Transverse colon (tissue), 4 donors: Measurements from ENCODE around the gene TOB2. TPM values are rescaled to one million over a fixed set of nuclear protein-coding genes. Genes with fewer than 3 reads are reported as not detected.

ENCODE experiments used
- DNase-seq: peaks from one replicate; pipeline ENCODE4 v3.0.0-alpha.2; 2019
- H3K27ac ChIP-seq, 4 donors: fragments of 200-600 bp; sonication (generic); 2 replicates each; pipeline ENCODE4 v1.5.1; 2016 to 2018; ENCODE audit warnings: inconsistent platforms in 4 of 4
- H3K27me3 ChIP-seq: fragments of 200-600 bp; sonication (generic); 2 replicates; pipeline ENCODE4 v1.5.1; 2017; ENCODE audit warnings: inconsistent platforms
- H3K36me3 ChIP-seq, 4 donors: fragments of 200-600 bp; sonication (generic); 2 replicates each; pipeline ENCODE4 v1.5.1; 2017 to 2019; ENCODE audit warnings: inconsistent platforms in 4 of 4
- H3K4me1 ChIP-seq, 4 donors: fragments of 200-600 bp; sonication (generic); 2 replicates each; pipeline ENCODE4 v1.5.1; 2017 to 2020; ENCODE audit warnings: inconsistent platforms in 4 of 4
- H3K4me3 ChIP-seq, 4 donors: fragments of 200-600 bp; sonication (generic); 1 replicate in 1 of 4; 2 replicates in 3 of 4; pipeline versions ENCODE4 v1.5.1 to v1.6.1; 2017 to 2019; ENCODE audit warnings: inconsistent platforms in 4 of 4
- H3K9me3 ChIP-seq, 2 donors: fragments of 200-600 bp; sonication (generic); 2 replicates each; pipeline ENCODE4 v1.5.1; 2017 to 2019; ENCODE audit warnings: inconsistent platforms in 2 of 2
- EP300 ChIP-seq: sonication (generic); formaldehyde crosslinking; IDR thresholded peaks from one replicate; pipeline ENCODE4 v1.6.1; 2017; ENCODE audit warnings: antibody characterized with exemption, low read depth
- POLR2A ChIP-seq: fragments of 450-650 bp; IDR thresholded peaks from one replicate; pipeline ENCODE4 v1.6.1; 2016; ENCODE audit warnings: antibody characterized with exemption, mild to moderate bottlenecking, moderate library complexity
- POLR2AphosphoS5 ChIP-seq, 3 donors: sonication (generic); formaldehyde crosslinking; IDR thresholded peaks; one replicate each; pipeline ENCODE4 v1.6.1; 2016; ENCODE audit warnings: antibody characterized with exemption in 3 of 3
- WGBS, 2 donors: methylation state at CpG; one replicate each; pipeline ENCODE4 v1.1.5; 2018; ENCODE audit warnings: low coverage in 1 of 2; 5-methylcytosine and 5-hydroxymethylcytosine counted together
- in situ Hi-C, 4 donors: fragments of 200-750 bp; cut with MboI; loops; one replicate each; pipeline versions ENCODE4 v1.15.0 to v1.15.1; 2017; ENCODE audit warnings: low sequenced_read_pairs in 3 of 4, low pct_ligation_motif_present in 1 of 4, low pct_unique_long_range_greater_than_20kb in 1 of 4
- intact Hi-C: fragments of 100-400 bp; cut with DNase I; formaldehyde crosslinking; loops from one replicate; pipeline ENCODE4 v1.15.1; 2023; ENCODE audit warnings: low total_unique reads
- total RNA-seq, 4 donors: library from RNA; depleted of rRNA; stranded (reverse); fragments of >200 nt; gene quantifications; one replicate each; pipeline ENCODE4 v1.1.0, GENCODE V29; 2016
- TF ChIP-seq, protein P1 (sequence below), 5 experiments: fragments of 200-600 bp in 3 of 5; fragments of 450-650 bp in 2 of 5; sonication (generic) in 3 of 5; IDR thresholded peaks; 1 replicate in 2 of 5; 2 replicates in 3 of 5; pipeline ENCODE4 v1.5.1; 2016 to 2017; ENCODE audit warnings: antibody characterized with exemption in 5 of 5, inconsistent platforms in 3 of 5, mild to moderate bottlenecking in 2 of 5, moderate library complexity in 1 of 5

TOB2 gene
- total RNA-seq, 4 donors from 2014 or later, result 22.7 to 64.0 (median 49.7) TPM

DNA sequence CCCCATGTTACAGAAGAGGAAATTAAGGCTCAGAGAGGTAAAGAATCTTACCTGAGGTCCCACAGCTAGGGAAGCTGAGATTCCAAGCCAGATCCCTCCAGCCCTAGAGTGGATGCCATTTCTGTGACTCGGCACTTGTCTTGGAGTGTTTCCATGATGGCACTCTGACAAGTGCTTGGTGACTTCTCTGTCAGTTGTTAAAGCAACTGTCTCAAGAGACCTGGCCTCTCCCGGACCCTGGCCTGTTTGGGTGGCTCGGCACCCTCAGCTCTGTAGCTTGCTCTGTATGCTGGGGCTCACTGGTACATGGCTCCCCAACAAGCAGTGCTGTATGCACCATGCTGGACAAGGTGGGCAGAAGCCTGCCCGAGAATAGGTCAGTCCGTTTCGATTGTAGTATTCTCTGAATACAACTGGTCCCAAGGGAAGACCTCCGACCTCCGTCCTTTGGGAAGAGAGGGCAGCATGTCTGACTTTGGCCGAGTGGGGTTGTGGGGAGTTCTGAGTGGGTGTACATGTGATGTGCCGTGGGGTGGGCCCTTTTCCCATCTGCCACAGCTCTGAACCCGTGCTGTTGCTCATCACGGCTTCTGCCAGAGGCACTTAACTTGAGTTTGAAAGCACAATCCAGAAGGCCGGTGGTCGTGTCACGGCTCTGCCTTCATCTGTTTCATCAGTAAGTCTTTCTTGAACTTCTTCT is 34.7 kb upstream of the TOB2 start:
- peak overlapping the region; percentile 69 to 77 (median 72) for H3K27ac ChIP-seq

DNA sequence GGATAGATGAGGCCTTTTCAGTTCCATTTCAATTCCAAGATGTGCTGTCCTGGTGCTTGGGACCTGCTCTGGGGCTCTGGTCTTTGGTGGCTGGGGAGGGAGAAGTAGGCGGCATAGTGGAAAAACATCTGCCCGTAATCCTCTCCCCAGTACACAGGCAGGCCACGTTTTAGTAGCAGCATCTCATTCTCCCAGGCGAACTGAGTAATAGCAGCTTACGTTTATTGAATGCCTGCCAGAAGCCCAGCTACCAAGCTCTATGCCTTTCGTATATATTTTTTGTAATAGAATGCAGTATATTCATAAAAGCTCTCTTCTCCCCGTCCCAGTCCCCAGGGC is 33.8 kb upstream of the TOB2 start:
- Histone ChIP-seq H3K27me3 (no peaks in the 10 kb centered on the region), H3K9me3 (no peaks in the 10 kb centered on the region), H3K36me3 (no peaks in the 10 kb centered on the region), H3K4me1 (peaks cover 16 to 64% (median 41%) of the 10 kb centered on the region in 4 donors), H3K4me3 (no peak overlapping the region), H3K27ac (peak overlapping the region; percentile 69 to 77 (median 72))
- in situ Hi-C loops (no loop called here), intact Hi-C loops (no loop called here)
- TF ChIP-seq EP300 (no peak), POLR2A (no peak), POLR2AphosphoS5 (IDR thresholded peaks at IDR 0.05) (no peak)
- TF ChIP-seq, protein P1, sequence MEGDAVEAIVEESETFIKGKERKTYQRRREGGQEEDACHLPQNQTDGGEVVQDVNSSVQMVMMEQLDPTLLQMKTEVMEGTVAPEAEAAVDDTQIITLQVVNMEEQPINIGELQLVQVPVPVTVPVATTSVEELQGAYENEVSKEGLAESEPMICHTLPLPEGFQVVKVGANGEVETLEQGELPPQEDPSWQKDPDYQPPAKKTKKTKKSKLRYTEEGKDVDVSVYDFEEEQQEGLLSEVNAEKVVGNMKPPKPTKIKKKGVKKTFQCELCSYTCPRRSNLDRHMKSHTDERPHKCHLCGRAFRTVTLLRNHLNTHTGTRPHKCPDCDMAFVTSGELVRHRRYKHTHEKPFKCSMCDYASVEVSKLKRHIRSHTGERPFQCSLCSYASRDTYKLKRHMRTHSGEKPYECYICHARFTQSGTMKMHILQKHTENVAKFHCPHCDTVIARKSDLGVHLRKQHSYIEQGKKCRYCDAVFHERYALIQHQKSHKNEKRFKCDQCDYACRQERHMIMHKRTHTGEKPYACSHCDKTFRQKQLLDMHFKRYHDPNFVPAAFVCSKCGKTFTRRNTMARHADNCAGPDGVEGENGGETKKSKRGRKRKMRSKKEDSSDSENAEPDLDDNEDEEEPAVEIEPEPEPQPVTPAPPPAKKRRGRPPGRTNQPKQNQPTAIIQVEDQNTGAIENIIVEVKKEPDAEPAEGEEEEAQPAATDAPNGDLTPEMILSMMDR (IDR thresholded peaks at IDR 0.05), result no peak
- WGBS, 2 donors, result 51 to 57% methylated on average over 3 to 7 of the region's 7 CpGs
- no peak for DNase-seq

More for the DNA sequence above, 34.7 kb upstream of the TOB2 start:
- 60 to 89% methylated on average over 1 to 15 of the region's 15 CpGs for WGBS, 2 donors
- Histone ChIP-seq H3K4me3 (no peak overlapping the region), H3K9me3 (no peaks in the 10 kb centered on the region), H3K4me1 (peaks cover 16 to 74% (median 47%) of the 10 kb centered on the region in 4 donors), H3K27me3 (no peaks in the 10 kb centered on the region), H3K36me3 (no peaks in the 10 kb centered on the region)
- intact Hi-C loops, result no loop called here
- in situ Hi-C loops, result no loop called here
- TF ChIP-seq EP300, result no peak
- TF ChIP-seq POLR2AphosphoS5 (IDR thresholded peaks at IDR 0.05), result no peak
- TF ChIP-seq, protein P1 (IDR thresholded peaks at IDR 0.05), result no peak
- no peak for TF ChIP-seq POLR2A
- DNase-seq, result no peak

DNA sequence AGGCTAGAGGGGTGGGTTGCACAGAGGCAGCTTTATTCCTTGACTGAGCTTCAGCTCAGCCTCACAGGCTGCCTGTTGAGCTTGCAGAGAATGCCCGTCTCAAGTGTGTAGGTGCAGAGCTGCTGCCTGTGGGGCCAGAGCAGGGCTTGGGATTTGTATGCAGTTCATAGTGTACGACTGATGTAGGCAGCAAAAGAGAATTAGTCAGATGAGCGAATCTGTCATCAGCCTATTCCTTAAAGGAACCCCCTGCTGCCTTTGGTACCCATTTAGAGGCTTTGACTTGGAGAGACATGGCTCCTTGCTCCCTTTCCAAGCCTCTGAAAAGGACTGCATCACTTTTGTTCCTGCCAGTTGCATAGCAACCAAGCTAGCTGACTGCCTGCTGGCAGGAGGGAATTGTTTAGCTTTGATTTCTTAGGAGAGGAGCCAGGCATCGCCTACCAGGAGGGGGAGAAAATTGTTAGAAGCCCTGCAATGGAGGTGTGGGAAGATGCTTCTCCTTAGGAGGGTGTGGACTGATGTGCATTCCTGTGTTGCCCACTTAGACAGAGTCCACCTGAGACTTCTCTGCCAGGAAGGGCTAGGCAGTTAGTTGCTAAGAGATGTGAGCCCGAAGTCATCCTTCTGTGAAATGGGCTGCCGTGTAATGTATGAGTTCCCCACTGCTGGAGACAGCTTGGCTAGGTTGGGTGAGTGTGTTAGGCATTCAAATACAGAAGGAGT is 33.2 kb upstream of the TOB2 start:
- no peaks in the 10 kb centered on the region for H3K27me3 ChIP-seq
- H3K27ac ChIP-seq, result peak overlapping the region; percentile 69 to 77 (median 72)
- WGBS, 2 donors, result 40 to 76% methylated on average over 1 to 6 of the region's 6 CpGs
- no peaks in the 10 kb centered on the region for H3K9me3 ChIP-seq
- H3K4me1 ChIP-seq, result peaks cover 16 to 59% (median 41%) of the 10 kb centered on the region in 4 donors
- intact Hi-C loops, result no loop called here
- no peak for TF ChIP-seq POLR2A
- TF ChIP-seq, protein P1 (IDR thresholded peaks at IDR 0.05), result no peak
- no peak for TF ChIP-seq POLR2AphosphoS5 (IDR thresholded peaks at IDR 0.05)
- TF ChIP-seq EP300, result no peak
- in situ Hi-C loops, result no loop called here
- H3K4me3 ChIP-seq, result no peak overlapping the region
- H3K36me3 ChIP-seq, result no peaks in the 10 kb centered on the region
- DNase-seq, result no peak

DNA sequence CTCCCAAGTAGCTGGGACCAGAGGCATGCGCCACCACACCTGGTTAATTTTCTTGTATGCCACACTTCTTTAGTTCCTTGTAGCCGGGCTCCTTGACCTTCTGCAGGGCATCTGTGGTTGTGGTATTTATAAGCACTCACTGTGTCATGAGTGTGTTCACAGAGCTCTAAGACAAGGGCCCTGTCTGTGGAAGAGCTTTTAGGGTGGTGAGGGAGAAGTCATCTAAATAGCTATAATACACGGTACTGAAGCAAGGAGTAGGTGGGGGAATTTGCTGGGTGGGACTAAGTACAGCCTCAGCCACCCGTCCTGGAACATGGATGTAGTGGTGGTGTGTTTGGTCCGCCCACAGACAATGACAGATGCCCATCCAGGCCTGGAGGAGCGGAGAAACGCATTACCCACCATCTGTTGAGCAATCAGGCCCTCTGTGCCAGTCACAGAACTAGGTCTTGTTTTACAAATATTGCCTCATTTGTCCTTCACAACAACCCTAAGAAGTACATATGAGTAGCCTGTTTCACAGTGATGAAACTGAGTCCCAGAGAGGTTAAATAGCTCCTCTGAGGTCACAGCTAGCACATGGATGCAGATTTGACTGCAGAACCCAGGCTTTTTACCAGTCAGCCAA is 32.4 kb upstream of the TOB2 start:
- H3K27ac ChIP-seq, result peak overlapping the region; percentile 69 to 77 (median 72)
- intact Hi-C loops, result no loop called here
- WGBS, 2 donors, result 70 to 84% methylated on average over 6 to 7 of the region's 7 CpGs
- in situ Hi-C loops, result no loop called here
- H3K4me1 ChIP-seq, result peaks cover 16 to 51% (median 38%) of the 10 kb centered on the region in 4 donors
- H3K36me3 ChIP-seq, result no peaks in the 10 kb centered on the region
- DNase-seq, result no peak
- no peaks in the 10 kb centered on the region for H3K9me3 ChIP-seq
- H3K4me3 ChIP-seq, result no peak overlapping the region
- H3K27me3 ChIP-seq, result no peaks in the 10 kb centered on the region
- no peak for TF ChIP-seq POLR2A
- no peak for TF ChIP-seq EP300
- TF ChIP-seq POLR2AphosphoS5 (IDR thresholded peaks at IDR 0.05), result no peak
- TF ChIP-seq, protein P1 (IDR thresholded peaks at IDR 0.05), result no peak
